ENCODE measurements around the gene ZMAT5.

The ZMAT5 gene

DNA sequence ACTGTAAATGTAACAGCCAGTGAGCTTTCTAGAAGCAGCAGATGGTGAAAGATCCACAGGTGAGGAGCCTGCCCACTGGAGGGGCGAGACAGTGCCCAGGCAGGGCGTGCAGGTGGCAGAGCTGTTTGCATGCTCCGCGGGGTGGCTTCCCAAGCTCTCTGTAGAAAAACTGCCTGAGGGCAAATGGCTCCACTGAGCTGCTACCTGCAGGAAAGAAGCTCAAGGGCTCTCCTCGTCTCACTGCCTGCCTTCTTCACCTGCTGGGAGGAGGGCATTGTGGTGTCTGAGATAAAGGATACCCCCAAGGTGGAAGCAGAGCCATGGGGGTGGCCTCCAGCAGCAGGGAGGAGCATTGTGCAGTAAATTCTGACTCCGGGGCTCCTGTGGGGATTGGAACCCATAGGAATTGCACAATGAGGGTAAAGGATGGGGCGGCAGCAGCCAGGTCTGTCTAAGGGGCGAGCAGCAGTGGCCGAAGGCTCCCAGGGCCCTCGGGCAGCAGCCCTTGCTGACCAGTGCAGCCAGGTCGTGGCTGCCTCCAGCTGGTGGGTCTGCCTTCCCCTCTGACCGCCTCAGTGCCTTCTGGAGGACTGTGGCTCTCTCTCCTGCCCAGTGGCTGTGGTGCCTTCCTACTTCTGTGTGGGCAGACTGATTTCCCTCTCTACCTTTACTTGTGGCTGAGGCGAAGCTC is 75.0 kb downstream of the ZMAT5 start:
- no peak overlapping the region for H3K9ac ChIP-seq (ENCODE audit: low read depth, low read length)
- peaks cover 8% of the 10 kb centered on the region; the same call in 1 of the 2 replicates for H4K20me1 ChIP-seq (ENCODE audit: insufficient read depth, low read length)
- H3K27me3 ChIP-seq (ENCODE audit: insufficient read depth, low read length, poor library complexity) = no peaks in the 10 kb centered on the region
- peaks cover 79% of the 10 kb centered on the region for H3K36me3 ChIP-seq (ENCODE audit: insufficient read depth, low read length)
- TF ChIP-seq, protein P1, sequence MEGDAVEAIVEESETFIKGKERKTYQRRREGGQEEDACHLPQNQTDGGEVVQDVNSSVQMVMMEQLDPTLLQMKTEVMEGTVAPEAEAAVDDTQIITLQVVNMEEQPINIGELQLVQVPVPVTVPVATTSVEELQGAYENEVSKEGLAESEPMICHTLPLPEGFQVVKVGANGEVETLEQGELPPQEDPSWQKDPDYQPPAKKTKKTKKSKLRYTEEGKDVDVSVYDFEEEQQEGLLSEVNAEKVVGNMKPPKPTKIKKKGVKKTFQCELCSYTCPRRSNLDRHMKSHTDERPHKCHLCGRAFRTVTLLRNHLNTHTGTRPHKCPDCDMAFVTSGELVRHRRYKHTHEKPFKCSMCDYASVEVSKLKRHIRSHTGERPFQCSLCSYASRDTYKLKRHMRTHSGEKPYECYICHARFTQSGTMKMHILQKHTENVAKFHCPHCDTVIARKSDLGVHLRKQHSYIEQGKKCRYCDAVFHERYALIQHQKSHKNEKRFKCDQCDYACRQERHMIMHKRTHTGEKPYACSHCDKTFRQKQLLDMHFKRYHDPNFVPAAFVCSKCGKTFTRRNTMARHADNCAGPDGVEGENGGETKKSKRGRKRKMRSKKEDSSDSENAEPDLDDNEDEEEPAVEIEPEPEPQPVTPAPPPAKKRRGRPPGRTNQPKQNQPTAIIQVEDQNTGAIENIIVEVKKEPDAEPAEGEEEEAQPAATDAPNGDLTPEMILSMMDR (IDR thresholded peaks at IDR 0.05; ENCODE audit: borderline replicate concordance, extremely low read depth, low read length, poor library complexity, severe bottlenecking) = no peak
- no peak for TF ChIP-seq EZH2 (IDR thresholded peaks at IDR 0.05; ENCODE audit: borderline replicate concordance, low read depth, low read length, severe bottlenecking)
- H3K27ac ChIP-seq (ENCODE audit: low read length) = no peak overlapping the region
- no peaks in the 10 kb centered on the region for H3K79me2 ChIP-seq (ENCODE audit: insufficient read depth, low read length)
- no peak for DNase-seq
- H3K4me1 ChIP-seq (ENCODE audit: insufficient read depth, low read length) = no peaks in the 10 kb centered on the region
- no peaks in the 10 kb centered on the region for H3K9me3 ChIP-seq (ENCODE audit: insufficient read depth, low read length, severe bottlenecking)
- H3K4me3 ChIP-seq (ENCODE audit: low read depth in 1 of 2, low read length in 2 of 2) = no peak overlapping the region
- no peak overlapping the region for H3K4me2 ChIP-seq (ENCODE audit: insufficient read depth, low read length)
- H2AFZ ChIP-seq (ENCODE audit: low read depth, low read length) = no peak overlapping the region
- no peak for ATAC-seq (ENCODE audit: insufficient read depth, low read depth)

DNA sequence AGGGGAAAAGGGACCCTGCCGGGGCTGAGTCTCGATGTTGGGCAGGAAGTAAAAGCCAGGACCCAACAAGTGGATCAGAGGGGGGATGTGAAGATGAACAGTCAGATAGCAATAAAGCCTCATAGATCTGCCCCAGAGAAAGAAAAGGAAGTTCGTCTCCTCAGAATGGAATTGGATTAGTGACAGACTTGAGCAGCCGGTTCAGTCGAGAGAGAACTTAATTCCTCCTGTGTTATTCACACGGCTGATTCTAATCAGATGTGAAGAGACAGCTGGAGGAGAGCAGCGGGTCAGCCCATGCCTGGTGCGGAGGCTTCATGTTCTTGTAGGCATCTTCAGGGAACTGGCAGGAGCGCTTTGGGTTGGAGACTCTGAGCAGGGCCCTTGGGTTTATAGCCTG is 76.3 kb downstream of the ZMAT5 start:
- H3K27ac ChIP-seq (ENCODE audit: low read length) = no peak overlapping the region
- ATAC-seq (ENCODE audit: insufficient read depth, low read depth) (no peak), DNase-seq (no peak)
- H3K4me2 ChIP-seq (ENCODE audit: insufficient read depth, low read length) = no peak overlapping the region
- no peaks in the 10 kb centered on the region for H3K9me3 ChIP-seq (ENCODE audit: insufficient read depth, low read length, severe bottlenecking)
- no peaks in the 10 kb centered on the region for H3K27me3 ChIP-seq (ENCODE audit: insufficient read depth, low read length, poor library complexity)
- no peak overlapping the region for H3K4me3 ChIP-seq (ENCODE audit: low read depth in 1 of 2, low read length in 2 of 2)
- no peak overlapping the region for H3K9ac ChIP-seq (ENCODE audit: low read depth, low read length)
- H4K20me1 ChIP-seq (ENCODE audit: insufficient read depth, low read length) = peaks cover 8% of the 10 kb centered on the region; the same call in 1 of the 2 replicates
- peaks cover 78% of the 10 kb centered on the region for H3K36me3 ChIP-seq (ENCODE audit: insufficient read depth, low read length)
- TF ChIP-seq, protein P1 (IDR thresholded peaks at IDR 0.05; ENCODE audit: borderline replicate concordance, extremely low read depth, low read length, poor library complexity, severe bottlenecking) = no peak
- TF ChIP-seq EZH2 (IDR thresholded peaks at IDR 0.05; ENCODE audit: borderline replicate concordance, low read depth, low read length, severe bottlenecking) = no peak
- no peaks in the 10 kb centered on the region for H3K79me2 ChIP-seq (ENCODE audit: insufficient read depth, low read length)
- no peaks in the 10 kb centered on the region for H3K4me1 ChIP-seq (ENCODE audit: insufficient read depth, low read length)
- no peak overlapping the region for H2AFZ ChIP-seq (ENCODE audit: low read depth, low read length)

DNA sequence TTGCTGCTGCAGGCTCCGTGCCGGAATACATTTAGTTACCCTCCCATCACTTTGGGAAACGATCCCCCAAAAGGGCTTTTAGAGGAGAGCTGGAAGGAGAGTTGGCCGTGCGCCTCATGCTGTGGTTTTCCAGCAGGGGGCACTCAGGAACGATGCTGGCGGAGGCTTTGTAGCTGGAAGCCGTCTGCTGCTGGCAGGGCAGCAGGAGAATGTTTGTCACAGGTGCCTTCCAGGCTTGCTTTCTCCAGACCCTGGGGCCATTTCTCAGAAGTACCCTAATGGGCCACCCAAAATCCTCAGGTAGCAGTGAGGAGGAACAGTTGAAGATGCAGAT is 77.0 kb downstream of the ZMAT5 start:
- ATAC-seq (ENCODE audit: insufficient read depth, low read depth) (peak; percentile 58), DNase-seq (peak; percentile 49)
- Histone ChIP-seq H3K27ac (ENCODE audit: low read length) (no peak overlapping the region), H3K27me3 (ENCODE audit: insufficient read depth, low read length, poor library complexity) (no peaks in the 10 kb centered on the region), H3K4me1 (ENCODE audit: insufficient read depth, low read length) (no peaks in the 10 kb centered on the region), H3K79me2 (ENCODE audit: insufficient read depth, low read length) (no peaks in the 10 kb centered on the region), H3K9me3 (ENCODE audit: insufficient read depth, low read length, severe bottlenecking) (no peaks in the 10 kb centered on the region), H4K20me1 (ENCODE audit: insufficient read depth, low read length) (peaks cover 8% of the 10 kb centered on the region; the same call in 1 of the 2 replicates), H3K4me3 (ENCODE audit: low read depth in 1 of 2, low read length in 2 of 2) (no peak overlapping the region), H3K9ac (ENCODE audit: low read depth, low read length) (no peak overlapping the region), H3K36me3 (ENCODE audit: insufficient read depth, low read length) (peaks cover 77% of the 10 kb centered on the region), H2AFZ (ENCODE audit: low read depth, low read length) (no peak overlapping the region), H3K4me2 (ENCODE audit: insufficient read depth, low read length) (no peak overlapping the region)
- no peak for TF ChIP-seq EZH2 (IDR thresholded peaks at IDR 0.05; ENCODE audit: borderline replicate concordance, low read depth, low read length, severe bottlenecking)
- TF ChIP-seq, protein P1 (IDR thresholded peaks at IDR 0.05; ENCODE audit: borderline replicate concordance, extremely low read depth, low read length, poor library complexity, severe bottlenecking) = peak; percentile 74

All from DND-41 (cell line).